T-helper 2 cell treated with Interferon-gamma antibody and Interleukin-4, amounts not matched to agents 5 μg/mL and 100 μg/mL, for 36 hours (primary cell): ENCODE measurements around the gene TMEM86B.

ENCODE experiments used
- DNase-seq: peaks from one replicate; pipeline ENCODE4 v3.0.0; 2021; ENCODE audit warnings: low spot score
- H3K27ac Mint-ChIP-seq: one replicate; pipeline ENCODE4 v1.8.0; 2021; ENCODE audit warnings: mild to moderate bottlenecking, mixed read lengths
- H3K27me3 Mint-ChIP-seq: one replicate; pipeline ENCODE4 v1.8.0; 2021; ENCODE audit warnings: low read depth, mixed read lengths
- H3K36me3 Mint-ChIP-seq: one replicate; pipeline ENCODE4 v1.8.0; 2021; ENCODE audit warnings: low read depth, mixed read lengths
- H3K4me1 Mint-ChIP-seq: one replicate; pipeline ENCODE4 v1.8.0; 2021; ENCODE audit warnings: low read depth, mixed read lengths
- H3K4me3 Mint-ChIP-seq: one replicate; pipeline ENCODE4 v1.8.0; 2022; ENCODE audit warnings: mild to moderate bottlenecking, moderate library complexity, mixed read lengths
- H3K9me3 Mint-ChIP-seq: one replicate; pipeline ENCODE4 v1.8.0; 2021; ENCODE audit warnings: mixed read lengths

TMEM86B gene

DNA sequence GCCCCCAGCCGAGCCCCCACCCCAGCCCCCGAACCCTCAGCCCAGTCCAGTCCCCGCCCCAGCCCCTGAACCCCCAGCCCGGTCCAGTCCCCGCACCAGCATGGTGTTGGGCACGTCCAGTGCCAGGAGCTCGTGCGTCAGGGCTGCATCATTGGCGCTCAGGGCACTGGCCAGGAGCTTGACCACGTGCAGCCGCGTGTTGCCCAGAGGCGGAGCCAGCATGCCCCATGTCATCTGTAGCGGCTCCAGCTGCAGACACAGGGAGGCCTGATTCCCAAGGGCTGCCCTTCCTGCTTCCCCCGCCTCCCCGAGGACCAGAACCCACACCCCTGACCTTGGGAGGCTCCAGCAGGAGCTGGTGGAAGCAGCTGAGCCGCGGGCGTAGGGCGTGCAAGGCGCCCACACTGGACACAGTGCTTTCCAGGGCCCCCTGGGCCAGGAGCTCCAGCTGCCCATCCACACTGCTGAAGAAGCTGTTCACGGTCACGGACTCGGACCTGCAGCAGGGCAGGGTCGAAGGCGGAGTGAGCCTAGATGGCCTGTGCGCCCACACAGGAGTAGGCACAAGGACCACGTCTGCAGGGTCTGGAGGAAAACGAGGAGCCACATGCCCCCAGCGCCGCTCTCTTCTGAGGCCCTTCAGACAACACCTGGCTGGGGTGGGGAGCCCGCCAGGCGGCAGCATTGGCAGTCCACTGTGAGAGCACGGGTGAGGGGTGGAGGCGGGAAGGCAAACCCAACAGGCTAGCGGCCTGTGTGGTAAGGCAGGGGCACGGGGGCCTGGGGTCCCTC is 12.8 kb upstream of the TMEM86B start:
- no peaks in the 10 kb centered on the region for H3K4me1 Mint-ChIP-seq
- H3K9me3 Mint-ChIP-seq = no peaks in the 10 kb centered on the region
- no peaks in the 10 kb centered on the region for H3K27me3 Mint-ChIP-seq
- H3K4me3 Mint-ChIP-seq = no peak overlapping the region
- DNase-seq = no peak
- no peak overlapping the region for H3K27ac Mint-ChIP-seq
- peaks cover 51% of the 10 kb centered on the region for H3K36me3 Mint-ChIP-seq

DNA sequence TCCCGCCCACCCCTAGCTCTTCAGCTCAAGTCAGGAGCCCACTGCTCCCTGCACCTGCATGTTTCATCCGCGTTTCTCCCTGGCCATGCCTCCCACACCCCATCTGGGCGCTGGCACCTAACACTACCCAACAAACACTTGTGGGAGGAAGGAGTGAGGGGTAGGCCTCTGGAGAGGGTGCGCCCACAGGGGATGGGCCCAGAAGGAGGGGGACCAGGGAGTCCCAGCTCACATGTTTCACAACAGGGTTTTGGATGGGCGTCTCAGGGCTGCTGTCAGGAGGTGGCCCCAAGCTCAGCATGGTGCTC is 12.1 kb upstream of the TMEM86B start:
- H3K27ac Mint-ChIP-seq = no peak overlapping the region
- H3K4me3 Mint-ChIP-seq = no peak overlapping the region
- H3K36me3 Mint-ChIP-seq = peaks cover 55% of the 10 kb centered on the region
- DNase-seq = no peak
- H3K27me3 Mint-ChIP-seq = no peaks in the 10 kb centered on the region
- H3K4me1 Mint-ChIP-seq = no peaks in the 10 kb centered on the region
- no peaks in the 10 kb centered on the region for H3K9me3 Mint-ChIP-seq

DNA sequence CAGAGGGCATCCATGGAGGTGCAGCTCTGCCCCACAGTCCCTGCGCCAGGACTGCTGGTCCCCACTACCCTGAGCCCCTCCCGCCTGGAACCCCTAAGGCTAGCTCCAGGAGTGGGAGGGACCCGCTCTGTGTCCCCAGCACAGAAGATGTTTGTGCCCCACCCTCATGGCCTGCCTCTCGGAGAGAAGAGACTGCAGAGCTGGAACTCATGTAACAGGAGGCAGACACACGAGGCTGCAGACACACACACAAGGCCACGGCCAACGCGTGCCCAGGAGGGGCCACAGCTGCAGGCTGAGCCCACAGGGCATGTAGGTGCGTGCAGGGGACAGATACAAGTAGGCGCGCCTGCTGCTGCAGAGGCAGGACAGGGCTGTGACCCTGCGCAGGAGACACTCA is 10.4 kb upstream of the TMEM86B start:
- H3K4me1 Mint-ChIP-seq = no peaks in the 10 kb centered on the region
- no peaks in the 10 kb centered on the region for H3K27me3 Mint-ChIP-seq
- peaks cover 65% of the 10 kb centered on the region for H3K36me3 Mint-ChIP-seq
- DNase-seq = no peak
- H3K27ac Mint-ChIP-seq = no peak overlapping the region
- no peaks in the 10 kb centered on the region for H3K9me3 Mint-ChIP-seq
- no peak overlapping the region for H3K4me3 Mint-ChIP-seq

DNA sequence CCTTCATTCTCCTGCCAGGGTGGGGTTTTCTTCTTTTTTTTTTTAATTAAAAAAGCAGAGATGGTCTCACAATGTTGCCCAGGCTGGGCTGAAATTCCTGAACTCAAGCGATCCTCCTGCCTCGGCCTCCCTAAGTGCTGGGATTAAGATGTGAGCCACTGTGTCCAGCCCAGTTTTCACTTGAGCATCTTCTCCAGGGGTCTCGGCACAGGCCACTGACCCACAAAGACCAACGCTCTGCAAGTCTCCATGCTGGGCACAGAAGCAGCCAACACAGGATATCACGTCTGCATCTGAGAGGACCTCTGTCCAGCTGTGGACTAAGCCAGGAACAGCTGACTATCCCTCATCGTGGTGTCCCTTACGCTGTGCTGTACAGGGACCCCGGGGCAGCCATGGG is 9.5 kb upstream of the TMEM86B start:
- Mint-ChIP-seq H3K4me1 (no peaks in the 10 kb centered on the region), H3K36me3 (peaks cover 66% of the 10 kb centered on the region), H3K27me3 (no peaks in the 10 kb centered on the region), H3K9me3 (no peaks in the 10 kb centered on the region), H3K4me3 (no peak overlapping the region), H3K27ac (no peak overlapping the region)
- DNase-seq = no peak

DNA sequence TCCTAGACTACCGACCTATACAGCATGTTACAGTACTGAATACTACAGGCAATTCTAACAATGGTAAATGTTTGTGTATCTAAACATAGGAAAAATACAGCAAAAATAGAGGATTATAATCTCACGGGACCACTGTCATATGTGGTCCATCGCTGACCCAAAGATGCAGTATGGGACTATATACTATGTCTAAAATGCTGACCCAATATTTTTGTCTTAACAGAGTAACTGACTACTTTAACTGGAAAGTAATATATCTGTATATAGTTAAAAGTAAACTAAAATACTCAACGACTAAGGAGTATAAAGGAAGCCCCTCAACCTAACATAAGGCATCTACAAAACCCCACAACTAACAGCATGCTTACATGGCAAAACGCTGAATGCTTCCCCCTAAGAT is 4.4 kb upstream of the TMEM86B start:
- DNase-seq = no peak
- H3K27me3 Mint-ChIP-seq = no peaks in the 10 kb centered on the region
- H3K9me3 Mint-ChIP-seq = no peaks in the 10 kb centered on the region
- no peaks in the 10 kb centered on the region for H3K4me1 Mint-ChIP-seq
- H3K27ac Mint-ChIP-seq = no peak overlapping the region
- H3K4me3 Mint-ChIP-seq = no peak overlapping the region
- peaks cover 62% of the 10 kb centered on the region for H3K36me3 Mint-ChIP-seq

DNA sequence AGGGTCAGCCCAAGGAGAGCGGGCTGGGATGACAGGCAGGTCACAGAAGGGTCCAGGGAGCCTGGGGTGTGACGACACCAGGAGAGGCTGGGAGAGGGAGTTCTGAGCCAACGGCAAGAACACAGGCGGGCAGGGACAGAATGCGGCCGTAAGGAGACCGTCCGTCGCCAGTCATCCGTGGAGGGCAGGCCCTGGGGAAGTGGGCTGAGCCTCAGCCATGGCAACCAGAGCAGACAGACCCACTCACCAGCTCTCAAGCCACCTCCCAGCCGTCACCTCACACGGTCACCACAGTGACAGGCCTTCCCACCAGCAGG is 3.7 kb upstream of the TMEM86B start:
- Mint-ChIP-seq H3K4me1 (no peaks in the 10 kb centered on the region), H3K9me3 (no peaks in the 10 kb centered on the region), H3K27me3 (no peaks in the 10 kb centered on the region), H3K4me3 (no peak overlapping the region), H3K27ac (no peak overlapping the region), H3K36me3 (peaks cover 59% of the 10 kb centered on the region)
- DNase-seq = no peak

DNA sequence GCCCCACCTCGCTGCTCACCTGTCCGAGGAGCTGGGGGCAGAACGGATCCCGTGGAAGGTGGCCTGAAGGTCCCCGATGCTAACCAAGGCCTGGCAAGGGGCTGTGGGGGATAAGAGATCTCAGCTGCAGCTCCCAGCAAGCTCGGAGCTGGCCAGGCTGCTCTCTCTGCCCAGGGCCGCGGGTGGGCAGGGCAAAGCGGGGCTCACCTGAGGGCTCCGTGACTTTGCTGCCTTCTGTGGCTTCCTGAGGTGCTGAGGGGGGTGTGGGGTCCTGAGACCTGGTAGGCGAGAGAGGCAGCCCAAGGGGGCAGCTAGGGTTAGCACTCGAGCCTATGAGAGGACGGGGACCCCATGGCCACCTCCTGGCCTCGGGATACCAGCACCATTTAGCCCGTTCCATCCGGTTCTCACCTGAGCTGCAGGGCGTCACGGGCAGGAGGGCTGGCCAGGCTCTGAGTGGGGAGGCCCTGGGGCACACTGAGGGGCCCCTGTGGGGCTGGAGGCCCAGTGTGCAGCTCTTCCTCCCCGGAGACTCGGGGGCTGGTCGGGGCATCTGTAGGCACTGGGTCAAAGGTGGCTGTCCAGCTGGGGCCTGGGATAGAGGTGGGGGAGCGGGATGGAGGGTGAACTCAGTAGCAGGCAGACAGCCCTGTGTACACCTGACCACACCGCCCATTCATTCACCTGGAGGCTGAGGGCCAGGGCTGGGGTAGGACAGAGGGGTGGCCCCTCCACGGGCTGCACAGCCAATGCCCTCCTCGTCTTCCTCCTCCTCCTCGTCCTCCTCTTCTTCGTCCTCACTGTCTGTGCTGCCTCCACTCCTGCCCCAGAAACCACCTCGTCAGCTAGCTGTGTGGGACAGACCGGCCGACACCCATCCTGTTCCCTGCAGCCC is 3.1 kb upstream of the TMEM86B start:
- no peaks in the 10 kb centered on the region for H3K27me3 Mint-ChIP-seq
- peaks cover 53% of the 10 kb centered on the region for H3K36me3 Mint-ChIP-seq
- no peak overlapping the region for H3K27ac Mint-ChIP-seq
- no peak for DNase-seq
- H3K4me1 Mint-ChIP-seq = no peaks in the 10 kb centered on the region
- no peak overlapping the region for H3K4me3 Mint-ChIP-seq
- no peaks in the 10 kb centered on the region for H3K9me3 Mint-ChIP-seq

DNA sequence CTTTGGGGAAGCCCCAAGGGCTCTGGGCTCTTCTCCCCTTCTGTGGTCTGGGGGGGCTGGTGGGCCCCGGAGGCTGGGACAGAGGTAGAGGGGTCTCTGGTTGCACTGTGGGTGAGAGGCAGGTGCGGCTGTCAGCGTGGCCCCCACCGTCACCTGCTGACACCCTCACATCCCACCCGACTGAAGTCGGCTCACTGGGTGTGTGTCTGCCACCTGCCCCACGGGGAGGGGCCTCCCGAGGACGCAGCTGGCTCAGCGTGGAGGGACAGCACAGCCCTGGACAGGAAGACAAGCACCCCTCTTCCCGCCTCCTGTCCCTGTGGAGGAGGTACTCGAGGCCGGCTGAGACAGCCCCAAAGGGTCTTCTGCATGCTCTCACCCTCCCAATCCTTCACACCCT is 2.2 kb upstream of the TMEM86B start:
- H3K36me3 Mint-ChIP-seq = peaks cover 52% of the 10 kb centered on the region
- no peak overlapping the region for H3K27ac Mint-ChIP-seq

DNA sequence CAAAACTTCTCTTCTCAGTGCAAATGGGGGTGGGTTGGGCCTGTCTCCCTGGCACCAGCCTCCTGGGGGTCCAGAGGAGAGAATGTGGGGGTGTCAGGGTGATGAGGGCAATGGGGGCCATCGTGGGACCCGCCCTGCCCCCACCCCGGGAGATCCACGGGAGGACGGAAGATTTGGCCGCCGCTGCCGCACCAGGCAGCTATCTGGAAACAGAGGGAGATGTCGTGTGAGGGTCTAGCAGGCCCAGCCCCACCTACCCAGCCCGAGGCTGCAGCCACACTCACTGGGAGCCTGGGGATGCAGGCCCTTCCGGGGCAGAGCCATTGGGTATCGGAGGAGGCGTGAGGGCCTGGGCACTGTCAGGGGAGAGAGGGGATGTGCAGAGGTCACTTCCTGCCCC is 1.8 kb upstream of the TMEM86B start:
- no peak overlapping the region for H3K27ac Mint-ChIP-seq
- H3K36me3 Mint-ChIP-seq = peaks cover 56% of the 10 kb centered on the region

More for the DNA sequence above, 2.2 kb upstream of the TMEM86B start:
- no peaks in the 10 kb centered on the region for H3K27me3 Mint-ChIP-seq
- no peaks in the 10 kb centered on the region for H3K9me3 Mint-ChIP-seq
- H3K4me1 Mint-ChIP-seq = no peaks in the 10 kb centered on the region
- no peak overlapping the region for H3K4me3 Mint-ChIP-seq
- DNase-seq = no peak

DNA sequence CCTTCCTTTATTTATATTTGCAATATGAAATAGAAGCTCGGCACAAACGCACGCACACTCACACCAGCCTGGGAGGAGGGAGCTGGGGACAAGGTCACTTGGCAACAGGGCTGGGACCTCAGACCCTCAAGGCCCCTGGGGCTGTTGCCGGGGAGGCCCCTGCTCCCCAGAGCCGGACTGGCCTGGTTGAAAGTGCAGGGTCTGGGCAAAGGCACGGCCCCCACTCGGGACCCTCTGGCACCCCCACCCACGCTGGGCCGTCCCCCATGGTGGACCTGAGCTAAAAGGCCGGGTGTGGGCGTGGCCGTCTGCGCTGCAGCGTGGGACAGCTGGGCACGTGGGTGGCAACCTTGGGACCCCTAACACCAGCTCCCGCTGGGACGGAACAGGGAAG is 1.2 kb upstream of the TMEM86B start:
- no peaks in the 10 kb centered on the region for H3K4me1 Mint-ChIP-seq
- H3K9me3 Mint-ChIP-seq = no peaks in the 10 kb centered on the region
- H3K4me3 Mint-ChIP-seq = no peak overlapping the region
- DNase-seq = no peak
- no peaks in the 10 kb centered on the region for H3K27me3 Mint-ChIP-seq
- no peak overlapping the region for H3K27ac Mint-ChIP-seq
- peaks cover 52% of the 10 kb centered on the region for H3K36me3 Mint-ChIP-seq

More for the DNA sequence above, 1.8 kb upstream of the TMEM86B start:
- H3K9me3 Mint-ChIP-seq = no peaks in the 10 kb centered on the region
- no peak for DNase-seq
- no peak overlapping the region for H3K4me3 Mint-ChIP-seq
- no peaks in the 10 kb centered on the region for H3K4me1 Mint-ChIP-seq
- no peaks in the 10 kb centered on the region for H3K27me3 Mint-ChIP-seq

DNA sequence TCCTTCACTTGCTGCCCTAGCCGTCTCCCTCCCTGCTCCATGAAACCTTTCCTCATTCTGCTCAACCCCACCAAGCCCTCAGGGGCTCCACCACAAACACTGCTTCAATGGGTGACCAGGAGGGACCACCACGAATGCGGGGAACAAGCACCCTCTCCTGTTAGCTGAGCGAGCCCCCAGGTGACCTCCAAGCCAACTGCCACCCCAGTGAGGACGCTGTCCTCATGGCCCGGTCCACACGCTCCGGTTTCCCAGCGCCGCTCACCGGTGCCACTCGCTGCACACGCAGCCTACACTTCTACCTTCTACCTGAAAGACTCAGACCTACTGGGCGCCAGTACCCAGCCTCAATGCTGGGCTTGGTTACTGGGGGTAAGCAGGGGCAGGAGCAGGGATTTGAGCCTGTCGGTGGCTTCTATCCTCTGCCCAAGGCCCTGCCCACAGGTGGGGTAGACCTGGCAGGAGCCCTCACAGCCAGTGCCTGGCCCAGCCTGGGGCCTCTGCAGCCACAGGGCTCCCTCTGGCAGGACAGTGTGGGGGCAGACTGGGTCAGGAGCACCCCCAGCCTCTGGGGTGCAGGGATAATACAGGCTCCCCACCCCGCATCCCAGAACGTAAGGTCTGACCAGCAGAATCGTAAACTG is 704 bp upstream of the TMEM86B start:
- Mint-ChIP-seq H3K27ac (no peak overlapping the region), H3K4me3 (no peak overlapping the region), H3K27me3 (no peaks in the 10 kb centered on the region), H3K4me1 (no peaks in the 10 kb centered on the region), H3K9me3 (no peaks in the 10 kb centered on the region), H3K36me3 (peaks cover 47% of the 10 kb centered on the region)
- no peak for DNase-seq

DNA sequence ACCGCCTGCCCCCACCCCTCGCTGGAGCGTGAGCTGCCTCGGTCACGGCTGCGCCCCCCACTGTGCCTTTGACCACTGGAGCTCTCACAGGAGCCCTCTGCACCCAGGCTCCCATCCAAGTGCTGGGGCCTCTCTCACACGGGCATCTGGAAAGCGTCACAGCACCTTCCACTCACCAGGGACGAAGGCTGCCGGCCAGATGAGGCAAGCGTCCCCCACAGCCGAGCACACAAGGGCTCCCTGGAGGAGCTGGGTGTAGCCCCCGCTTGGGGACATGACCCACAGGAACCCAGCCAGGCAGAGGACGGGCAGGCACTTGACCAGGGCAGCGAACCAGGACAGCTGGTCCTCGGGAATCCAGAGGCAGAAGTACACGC is 560 bp downstream of the TMEM86B start:
- H3K4me3 Mint-ChIP-seq = no peak overlapping the region
- no peak overlapping the region for H3K27ac Mint-ChIP-seq
- H3K9me3 Mint-ChIP-seq = no peaks in the 10 kb centered on the region
- no peaks in the 10 kb centered on the region for H3K27me3 Mint-ChIP-seq
- H3K36me3 Mint-ChIP-seq = peaks cover 39% of the 10 kb centered on the region
- no peak for DNase-seq
- no peaks in the 10 kb centered on the region for H3K4me1 Mint-ChIP-seq

DNA sequence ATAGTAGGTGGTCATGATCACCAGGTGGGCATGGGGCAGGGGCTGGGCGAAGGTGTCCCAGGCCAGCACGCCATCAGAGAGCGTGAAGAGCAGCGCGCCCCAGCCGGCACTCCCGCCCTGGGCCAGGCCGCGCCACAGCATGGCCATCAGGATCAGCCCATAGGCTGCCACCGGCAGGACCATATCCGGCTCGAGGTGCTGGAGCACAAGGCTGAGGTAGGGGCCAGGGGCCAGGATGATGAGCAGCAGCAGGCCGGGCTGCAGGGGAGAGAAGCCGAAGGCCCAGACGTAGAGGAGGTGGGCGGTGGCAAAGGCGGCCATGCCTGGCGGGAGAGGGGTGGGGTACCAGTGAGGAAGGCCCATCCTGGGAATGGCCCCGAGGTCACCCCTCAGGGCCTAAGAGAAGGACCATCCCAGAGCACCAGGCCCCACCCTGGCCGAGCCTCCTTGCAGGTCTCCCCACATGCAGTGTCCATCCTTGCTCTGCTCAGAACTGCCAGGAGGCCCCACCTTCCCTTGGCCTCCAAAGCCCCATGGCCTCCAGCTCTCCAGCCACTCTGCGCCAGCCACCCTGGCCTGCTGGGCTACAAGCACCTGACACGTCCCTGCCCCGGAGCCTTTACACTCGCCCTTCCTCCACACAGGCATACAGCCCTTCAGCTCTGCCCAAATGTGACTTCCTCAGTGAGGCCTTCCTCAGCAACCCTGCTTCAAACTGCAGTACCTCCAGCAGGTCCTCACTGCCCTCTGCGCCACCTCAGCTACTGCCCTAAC is 1.1 kb downstream of the TMEM86B start:
- no peaks in the 10 kb centered on the region for H3K27me3 Mint-ChIP-seq
- no peak overlapping the region for H3K4me3 Mint-ChIP-seq
- no peak for DNase-seq
- no peaks in the 10 kb centered on the region for H3K4me1 Mint-ChIP-seq
- H3K36me3 Mint-ChIP-seq = peaks cover 34% of the 10 kb centered on the region
- H3K9me3 Mint-ChIP-seq = no peaks in the 10 kb centered on the region
- H3K27ac Mint-ChIP-seq = no peak overlapping the region

DNA sequence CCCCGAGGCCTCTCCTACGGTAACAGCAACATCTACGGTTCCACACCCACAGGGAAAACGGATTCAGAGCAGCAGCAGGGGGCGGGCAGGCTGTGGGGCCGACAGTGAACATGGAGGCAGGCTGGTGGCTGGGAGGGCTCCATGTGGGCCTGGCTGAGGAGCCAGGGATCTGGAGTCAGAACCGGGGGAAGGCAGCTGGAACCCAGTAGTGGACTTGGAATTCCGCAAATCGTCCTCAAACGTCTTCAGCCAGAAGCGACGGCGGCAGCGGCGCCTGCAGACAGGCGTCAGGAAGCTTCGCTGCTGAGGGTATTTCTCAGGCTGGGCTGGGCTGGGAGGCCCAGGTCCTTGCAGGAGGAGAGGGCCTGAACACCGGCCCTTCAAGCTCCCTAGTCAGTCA is 1.8 kb downstream of the TMEM86B start:
- DNase-seq = no peak
- H3K27me3 Mint-ChIP-seq = no peaks in the 10 kb centered on the region
- no peaks in the 10 kb centered on the region for H3K9me3 Mint-ChIP-seq
- peaks cover 32% of the 10 kb centered on the region for H3K36me3 Mint-ChIP-seq
- H3K4me3 Mint-ChIP-seq = no peak overlapping the region
- no peaks in the 10 kb centered on the region for H3K4me1 Mint-ChIP-seq
- no peak overlapping the region for H3K27ac Mint-ChIP-seq
